ENCODE data around the gene LAPTM5.

- TF ChIP-seq CTCF (IDR thresholded peaks at IDR 0.05) (no peak), POLR2AphosphoS5 (IDR thresholded peaks at IDR 0.05) (no peak), POLR2A (IDR thresholded peaks at IDR 0.05) (no peak)
Observed at GRCh38 chr1:30768830-30769718, 11.5 kb upstream of the LAPTM5 start.
